ENCODE results near the gene TMEM170B.
A peak's percentile ranks its signal among the peaks of the same experiment; 100 is the strongest.

Gene TMEM170B

DNA sequence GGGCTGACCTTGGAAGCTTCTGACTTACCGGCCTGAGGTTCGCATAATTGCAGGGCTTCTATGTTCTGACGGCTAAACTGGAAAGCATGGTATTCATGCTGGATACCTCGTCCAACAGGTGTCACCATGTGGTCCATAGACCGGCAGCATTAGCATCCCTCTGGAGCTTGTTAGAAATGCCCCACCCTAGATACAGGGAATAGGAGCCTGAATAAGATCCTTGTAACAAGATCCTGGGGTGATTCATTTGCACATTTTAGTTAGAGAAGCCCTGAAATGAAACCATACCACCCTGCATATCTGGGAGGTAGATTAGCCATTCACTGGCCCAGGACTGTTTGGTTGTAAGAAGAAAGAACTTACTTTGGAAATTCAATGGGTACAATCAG lies 77.7 kb downstream of the TMEM170B start:
- no peak for TF ChIP-seq GABPA (IDR thresholded peaks at IDR 0.05; ENCODE audit: low read depth)
- TF ChIP-seq, protein P1, sequence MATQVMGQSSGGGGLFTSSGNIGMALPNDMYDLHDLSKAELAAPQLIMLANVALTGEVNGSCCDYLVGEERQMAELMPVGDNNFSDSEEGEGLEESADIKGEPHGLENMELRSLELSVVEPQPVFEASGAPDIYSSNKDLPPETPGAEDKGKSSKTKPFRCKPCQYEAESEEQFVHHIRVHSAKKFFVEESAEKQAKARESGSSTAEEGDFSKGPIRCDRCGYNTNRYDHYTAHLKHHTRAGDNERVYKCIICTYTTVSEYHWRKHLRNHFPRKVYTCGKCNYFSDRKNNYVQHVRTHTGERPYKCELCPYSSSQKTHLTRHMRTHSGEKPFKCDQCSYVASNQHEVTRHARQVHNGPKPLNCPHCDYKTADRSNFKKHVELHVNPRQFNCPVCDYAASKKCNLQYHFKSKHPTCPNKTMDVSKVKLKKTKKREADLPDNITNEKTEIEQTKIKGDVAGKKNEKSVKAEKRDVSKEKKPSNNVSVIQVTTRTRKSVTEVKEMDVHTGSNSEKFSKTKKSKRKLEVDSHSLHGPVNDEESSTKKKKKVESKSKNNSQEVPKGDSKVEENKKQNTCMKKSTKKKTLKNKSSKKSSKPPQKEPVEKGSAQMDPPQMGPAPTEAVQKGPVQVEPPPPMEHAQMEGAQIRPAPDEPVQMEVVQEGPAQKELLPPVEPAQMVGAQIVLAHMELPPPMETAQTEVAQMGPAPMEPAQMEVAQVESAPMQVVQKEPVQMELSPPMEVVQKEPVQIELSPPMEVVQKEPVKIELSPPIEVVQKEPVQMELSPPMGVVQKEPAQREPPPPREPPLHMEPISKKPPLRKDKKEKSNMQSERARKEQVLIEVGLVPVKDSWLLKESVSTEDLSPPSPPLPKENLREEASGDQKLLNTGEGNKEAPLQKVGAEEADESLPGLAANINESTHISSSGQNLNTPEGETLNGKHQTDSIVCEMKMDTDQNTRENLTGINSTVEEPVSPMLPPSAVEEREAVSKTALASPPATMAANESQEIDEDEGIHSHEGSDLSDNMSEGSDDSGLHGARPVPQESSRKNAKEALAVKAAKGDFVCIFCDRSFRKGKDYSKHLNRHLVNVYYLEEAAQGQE (IDR thresholded peaks at IDR 0.05; ENCODE audit: insufficient replicate concordance, low read depth) = no peak
- no peak for TF ChIP-seq POLR2AphosphoS5 (IDR thresholded peaks at IDR 0.05; ENCODE audit: low read depth)
- TF ChIP-seq, protein P2, sequence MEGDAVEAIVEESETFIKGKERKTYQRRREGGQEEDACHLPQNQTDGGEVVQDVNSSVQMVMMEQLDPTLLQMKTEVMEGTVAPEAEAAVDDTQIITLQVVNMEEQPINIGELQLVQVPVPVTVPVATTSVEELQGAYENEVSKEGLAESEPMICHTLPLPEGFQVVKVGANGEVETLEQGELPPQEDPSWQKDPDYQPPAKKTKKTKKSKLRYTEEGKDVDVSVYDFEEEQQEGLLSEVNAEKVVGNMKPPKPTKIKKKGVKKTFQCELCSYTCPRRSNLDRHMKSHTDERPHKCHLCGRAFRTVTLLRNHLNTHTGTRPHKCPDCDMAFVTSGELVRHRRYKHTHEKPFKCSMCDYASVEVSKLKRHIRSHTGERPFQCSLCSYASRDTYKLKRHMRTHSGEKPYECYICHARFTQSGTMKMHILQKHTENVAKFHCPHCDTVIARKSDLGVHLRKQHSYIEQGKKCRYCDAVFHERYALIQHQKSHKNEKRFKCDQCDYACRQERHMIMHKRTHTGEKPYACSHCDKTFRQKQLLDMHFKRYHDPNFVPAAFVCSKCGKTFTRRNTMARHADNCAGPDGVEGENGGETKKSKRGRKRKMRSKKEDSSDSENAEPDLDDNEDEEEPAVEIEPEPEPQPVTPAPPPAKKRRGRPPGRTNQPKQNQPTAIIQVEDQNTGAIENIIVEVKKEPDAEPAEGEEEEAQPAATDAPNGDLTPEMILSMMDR (IDR thresholded peaks at IDR 0.05; ENCODE audit: insufficient read depth, low read length) = no peak
- TF ChIP-seq SPI1 (IDR thresholded peaks at IDR 0.05; ENCODE audit: borderline replicate concordance, low read depth) = no peak
- H3K27ac ChIP-seq (replicated peaks) = no peak overlapping the region
- H3K4me3 ChIP-seq (replicated peaks; ENCODE audit: insufficient read depth, low read length) = no peak overlapping the region
- no peaks in the 10 kb centered on the region for H3K27me3 ChIP-seq (ENCODE audit: insufficient read depth, poor library complexity, severe bottlenecking)
- DNase-seq (ENCODE audit: low read depth in 1 of 2, low spot score in 1 of 2) = no peak

DNA sequence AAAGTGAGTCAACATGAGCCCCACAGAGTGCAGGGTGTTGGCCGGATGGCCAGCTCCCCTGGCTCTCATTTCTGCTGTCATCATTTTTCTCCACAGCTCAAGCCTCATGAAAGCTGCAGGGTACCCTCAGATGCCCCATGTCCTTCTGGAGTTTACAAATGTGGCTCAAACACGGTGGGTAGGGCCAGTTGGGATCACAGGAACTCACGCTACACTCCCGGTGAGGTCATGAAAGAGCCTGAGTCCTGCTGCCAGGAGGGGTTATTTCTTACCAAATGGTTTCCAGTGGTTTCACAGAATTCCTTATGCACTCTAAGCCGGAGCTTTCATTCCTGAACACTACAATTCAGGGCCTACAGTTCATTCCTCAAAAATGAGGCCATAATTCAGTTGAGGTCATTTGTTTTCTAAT lies 78.7 kb downstream of the TMEM170B start:
- no peak overlapping the region for H3K4me3 ChIP-seq (replicated peaks; ENCODE audit: insufficient read depth, low read length)
- H3K27me3 ChIP-seq (ENCODE audit: insufficient read depth, poor library complexity, severe bottlenecking) = no peaks in the 10 kb centered on the region
- no peak for TF ChIP-seq GABPA (IDR thresholded peaks at IDR 0.05; ENCODE audit: low read depth)
- no peak for DNase-seq (ENCODE audit: low read depth in 1 of 2, low spot score in 1 of 2)
- no peak overlapping the region for H3K27ac ChIP-seq (replicated peaks)

DNA sequence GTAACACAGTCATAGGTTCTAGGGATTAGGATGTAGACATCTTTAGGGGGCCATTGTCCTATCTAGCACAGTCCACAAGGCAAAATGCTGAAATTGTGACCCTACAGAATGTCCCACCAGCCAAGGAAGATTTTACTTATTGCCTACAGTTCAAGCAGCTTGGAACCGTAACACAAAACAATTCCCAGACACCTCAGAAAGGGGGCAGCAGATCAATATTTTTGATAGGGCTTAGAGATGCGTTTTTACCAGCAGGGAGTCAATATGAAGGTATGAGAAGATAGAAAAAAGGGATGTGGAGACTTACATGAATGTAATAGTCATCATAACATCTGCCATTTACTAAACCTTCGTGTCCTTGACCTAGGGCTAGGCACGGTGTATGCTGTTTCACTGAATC lies 81.0 kb downstream of the TMEM170B start:
- TF ChIP-seq, protein P2 (IDR thresholded peaks at IDR 0.05; ENCODE audit: insufficient read depth, low read length) = no peak
- TF ChIP-seq GABPA (IDR thresholded peaks at IDR 0.05; ENCODE audit: low read depth) (no peak), POLR2AphosphoS5 (IDR thresholded peaks at IDR 0.05; ENCODE audit: low read depth) (no peak), SPI1 (IDR thresholded peaks at IDR 0.05; ENCODE audit: borderline replicate concordance, low read depth) (no peak)
- TF ChIP-seq, protein P1 (IDR thresholded peaks at IDR 0.05; ENCODE audit: insufficient replicate concordance, low read depth) = no peak
- no peaks in the 10 kb centered on the region for H3K27me3 ChIP-seq (ENCODE audit: insufficient read depth, poor library complexity, severe bottlenecking)
- no peak overlapping the region for H3K27ac ChIP-seq (replicated peaks)
- DNase-seq (ENCODE audit: low read depth in 1 of 2, low spot score in 1 of 2) = peak in 1 of 2 experiments; percentile 16
- no peak overlapping the region for H3K4me3 ChIP-seq (replicated peaks; ENCODE audit: insufficient read depth, low read length)

DNA sequence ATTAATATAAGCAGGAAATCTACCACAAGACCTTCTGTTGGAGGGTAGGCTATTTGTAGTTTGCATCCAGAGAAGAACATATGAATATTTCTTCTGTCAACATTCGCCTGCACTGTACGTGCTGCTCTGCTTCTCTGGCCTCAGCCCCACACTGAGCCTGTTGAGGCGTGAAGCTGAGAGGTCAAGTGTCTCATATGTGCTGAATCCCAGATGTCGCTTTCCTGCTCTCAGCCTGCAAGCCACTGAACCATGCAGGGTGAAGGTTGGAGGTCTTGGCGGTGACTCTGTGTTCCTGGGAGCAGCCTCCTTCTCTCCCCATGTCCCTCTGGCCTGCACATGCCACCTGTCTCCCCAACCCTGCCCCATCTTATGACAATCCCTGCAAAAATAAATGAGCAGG lies 83.6 kb downstream of the TMEM170B start:
- DNase-seq (ENCODE audit: low read depth in 1 of 2, low spot score in 1 of 2) = no peak
- TF ChIP-seq, protein P2 (IDR thresholded peaks at IDR 0.05; ENCODE audit: insufficient read depth, low read length) = no peak
- TF ChIP-seq GABPA (IDR thresholded peaks at IDR 0.05; ENCODE audit: low read depth) = no peak
- TF ChIP-seq SPI1 (IDR thresholded peaks at IDR 0.05; ENCODE audit: borderline replicate concordance, low read depth) = no peak
- no peak for TF ChIP-seq POLR2AphosphoS5 (IDR thresholded peaks at IDR 0.05; ENCODE audit: low read depth)
- TF ChIP-seq, protein P1 (IDR thresholded peaks at IDR 0.05; ENCODE audit: insufficient replicate concordance, low read depth) = no peak
- no peak overlapping the region for H3K4me3 ChIP-seq (replicated peaks; ENCODE audit: insufficient read depth, low read length)

More for the DNA sequence above, 83.6 kb downstream of the TMEM170B start:
- Histone ChIP-seq H3K27ac (replicated peaks) (no peak overlapping the region), H3K27me3 (ENCODE audit: insufficient read depth, poor library complexity, severe bottlenecking) (no peaks in the 10 kb centered on the region)
